Dedifferentiated amniotic fluid mesenchymal stem cell (primary cell): ENCODE results near the gene TLX2.

Source experiments
- DNase-seq: peaks from one replicate; pipeline ENCODE4 v3.0.0-alpha.2; 2016; ENCODE audit errors: extremely low spot score

Gene TLX2

GRCh38 chr2:74496997-74497776 lies 17.1 kb upstream of the TLX2 start:
- no peak for DNase-seq

- DNase-seq, result no peak
These were observed 16.3 kb upstream of the TLX2 start for GRCh38 chr2:74497777-74498499.

- no peak for DNase-seq
These were observed 15.6 kb upstream of the TLX2 start for GRCh38 chr2:74498500-74499266.

- DNase-seq, result no peak
These were observed 14.8 kb upstream of the TLX2 start, which contains the start of gene LBX2 for GRCh38 chr2:74499267-74499939. Gene LBX2 (minus strand): TSS chr2:74499603. CDS start chr2:74499537, 66 bp downstream.

GRCh38 chr2:74499940-74500577 lies 14.2 kb upstream of the TLX2 start:
- no peak for DNase-seq

- DNase-seq, result no peak
These were observed 13.7 kb upstream of the TLX2 start for GRCh38 chr2:74500578-74500946.

GRCh38 chr2:74501335-74502071 lies 12.7 kb upstream of the TLX2 start:
- DNase-seq, result no peak

GRCh38 chr2:74502147-74502719 lies 12.0 kb upstream of the TLX2 start:
- no peak for DNase-seq

- peak; percentile 68 for DNase-seq
These were observed 11.3 kb upstream of the TLX2 start for GRCh38 chr2:74502720-74503505.

- DNase-seq, result no peak
These were observed 10.5 kb upstream of the TLX2 start for GRCh38 chr2:74503506-74504475.

GRCh38 chr2:74504591-74504990 lies 9.7 kb upstream of the TLX2 start:
- DNase-seq, result no peak

- DNase-seq, result no peak
These were observed 8.6 kb upstream of the TLX2 start for GRCh38 chr2:74505448-74506246.

GRCh38 chr2:74507145-74507925 lies 6.9 kb upstream of the TLX2 start, which contains the start of gene PCGF1:
Gene PCGF1 (minus strand): TSS chr2:74507695. CDS start chr2:74507668, 27 bp downstream.
- DNase-seq, result peak; percentile 99

GRCh38 chr2:74507926-74508520 lies 6.2 kb upstream of the TLX2 start:
- peak; percentile 47 for DNase-seq

- no peak for DNase-seq
These were observed 4.0 kb upstream of the TLX2 start for GRCh38 chr2:74510272-74510671.
